Astrocyte (in vitro differentiated cells and primary cell): ENCODE data around the gene ARHGEF10L. TPM values are rescaled to one million over a fixed set of nuclear protein-coding genes. Genes with fewer than 3 reads are reported as not detected.

Experiments
- DNase-seq: peaks from one replicate; pipeline ENCODE4 v3.0.0-alpha.2; 2010; ENCODE audit warnings: low read depth
- FAIRE-seq: peaks from 2 replicates; lab custom pipeline; 2011; peaks lifted over from hg19 to GRCh38; lab: Jason Lieb, UNC
- H2AFZ ChIP-seq: 2 replicates; pipeline ENCODE4 v1.6.0; 2012; ENCODE audit warnings: low read depth, low read length, inconsistent platforms
- H3K27ac ChIP-seq: 2 replicates; pipeline ENCODE4 v1.5.1; 2011; ENCODE audit warnings: low read depth, low read length, inconsistent platforms
- H3K27me3 ChIP-seq: 2 replicates; pipeline ENCODE4 v1.6.0; 2011; ENCODE audit warnings: low read length, inconsistent platforms; ENCODE audit not compliant: insufficient read depth
- H3K36me3 ChIP-seq: 2 replicates; pipeline ENCODE4 v1.5.1; 2011; ENCODE audit warnings: low read length, inconsistent platforms; ENCODE audit not compliant: insufficient read depth
- H3K4me1 ChIP-seq: 2 replicates; pipeline ENCODE4 v1.5.1; 2011; ENCODE audit warnings: low read length, inconsistent platforms; ENCODE audit not compliant: insufficient read depth
- H3K4me2 ChIP-seq: 2 replicates; pipeline ENCODE4 v1.6.0; 2012; ENCODE audit warnings: low read length, inconsistent platforms
- H3K4me3 ChIP-seq: 2 replicates; pipeline ENCODE4 v1.5.1; 2011; ENCODE audit warnings: low read depth, mild to moderate bottlenecking, low read length, inconsistent platforms; ENCODE audit not compliant: insufficient read depth
- H3K79me2 ChIP-seq: 2 replicates; pipeline ENCODE4 v1.6.0; 2012; ENCODE audit warnings: mild to moderate bottlenecking, low read length, inconsistent platforms; ENCODE audit not compliant: insufficient read depth
- H3K9ac ChIP-seq: 2 replicates; pipeline ENCODE4 v1.6.0; 2012; ENCODE audit warnings: mild to moderate bottlenecking, low read length, inconsistent platforms
- H3K9me3 ChIP-seq: 2 replicates; pipeline ENCODE4 v1.5.1; 2012; ENCODE audit warnings: low read depth, mild to moderate bottlenecking, low read length, inconsistent platforms; ENCODE audit not compliant: insufficient read depth
- H4K20me1 ChIP-seq: 2 replicates; pipeline ENCODE4 v1.6.0; 2012; ENCODE audit warnings: low read length, inconsistent platforms; ENCODE audit not compliant: insufficient read depth
- H3K27ac Mint-ChIP-seq: one replicate; pipeline ENCODE4 v1.8.0; 2021; ENCODE audit warnings: mild to moderate bottlenecking, mixed read lengths; ENCODE audit not compliant: unreplicated experiment
- H3K27me3 Mint-ChIP-seq: one replicate; pipeline ENCODE4 v1.8.0; 2021; ENCODE audit warnings: low read depth, mixed read lengths; ENCODE audit not compliant: unreplicated experiment
- H3K36me3 Mint-ChIP-seq: one replicate; pipeline ENCODE4 v1.8.0; 2021; ENCODE audit warnings: low read depth, mixed read lengths; ENCODE audit not compliant: unreplicated experiment
- H3K4me1 Mint-ChIP-seq: one replicate; pipeline ENCODE4 v1.8.0; 2021; ENCODE audit warnings: low read depth, mixed read lengths; ENCODE audit not compliant: unreplicated experiment
- H3K4me3 Mint-ChIP-seq: one replicate; pipeline ENCODE4 v1.8.0; 2021; ENCODE audit warnings: mild to moderate bottlenecking, moderate library complexity, mixed read lengths; ENCODE audit not compliant: unreplicated experiment
- H3K9me3 Mint-ChIP-seq: one replicate; pipeline ENCODE4 v1.8.0; 2021; ENCODE audit warnings: mild to moderate bottlenecking, mixed read lengths; ENCODE audit not compliant: unreplicated experiment
- EZH2 ChIP-seq: IDR thresholded peaks from 2 replicates; pipeline ENCODE4 v1.6.1; 2012; ENCODE audit warnings: mild to moderate bottlenecking, low read length, inconsistent platforms; ENCODE audit not compliant: insufficient read depth
- total RNA-seq: library from RNA; stranded (reverse); gene quantifications from 2 replicates; pipeline ENCODE4 v1.2.1, GENCODE V29; 2021
- TF ChIP-seq, protein P1 (sequence below): IDR thresholded peaks from 2 replicates; pipeline ENCODE4 v1.5.1; 2011; ENCODE audit warnings: low read depth, mild to moderate bottlenecking, inconsistent platforms, low read length, moderate library complexity; ENCODE audit not compliant: insufficient read depth

The ARHGEF10L gene
- total RNA-seq, 1 donor from 2014 or later = 14.2 TPM

- FAIRE-seq (no peak), DNase-seq (no peak)
- Histone ChIP-seq H2AFZ (no peak overlapping the region), H3K4me3 (no peak overlapping the region), H3K4me2 (no peak overlapping the region), H3K4me1 (no peaks in the 10 kb centered on the region), H3K27ac (no peak overlapping the region), H3K9me3 (peaks cover 2% of the 10 kb centered on the region), H3K79me2 (no peaks in the 10 kb centered on the region), H3K9ac (no peak overlapping the region), H3K27me3 (no peaks in the 10 kb centered on the region), H3K36me3 (no peaks in the 10 kb centered on the region), H4K20me1 (peaks cover 56% of the 10 kb centered on the region)
- H3K4me1 Mint-ChIP-seq = no peaks in the 10 kb centered on the region
- H3K36me3 Mint-ChIP-seq = peaks cover 6% of the 10 kb centered on the region
- H3K27ac Mint-ChIP-seq = no peak overlapping the region
- no peak overlapping the region for H3K4me3 Mint-ChIP-seq
- TF ChIP-seq EZH2 = no peak
- TF ChIP-seq, protein P1, sequence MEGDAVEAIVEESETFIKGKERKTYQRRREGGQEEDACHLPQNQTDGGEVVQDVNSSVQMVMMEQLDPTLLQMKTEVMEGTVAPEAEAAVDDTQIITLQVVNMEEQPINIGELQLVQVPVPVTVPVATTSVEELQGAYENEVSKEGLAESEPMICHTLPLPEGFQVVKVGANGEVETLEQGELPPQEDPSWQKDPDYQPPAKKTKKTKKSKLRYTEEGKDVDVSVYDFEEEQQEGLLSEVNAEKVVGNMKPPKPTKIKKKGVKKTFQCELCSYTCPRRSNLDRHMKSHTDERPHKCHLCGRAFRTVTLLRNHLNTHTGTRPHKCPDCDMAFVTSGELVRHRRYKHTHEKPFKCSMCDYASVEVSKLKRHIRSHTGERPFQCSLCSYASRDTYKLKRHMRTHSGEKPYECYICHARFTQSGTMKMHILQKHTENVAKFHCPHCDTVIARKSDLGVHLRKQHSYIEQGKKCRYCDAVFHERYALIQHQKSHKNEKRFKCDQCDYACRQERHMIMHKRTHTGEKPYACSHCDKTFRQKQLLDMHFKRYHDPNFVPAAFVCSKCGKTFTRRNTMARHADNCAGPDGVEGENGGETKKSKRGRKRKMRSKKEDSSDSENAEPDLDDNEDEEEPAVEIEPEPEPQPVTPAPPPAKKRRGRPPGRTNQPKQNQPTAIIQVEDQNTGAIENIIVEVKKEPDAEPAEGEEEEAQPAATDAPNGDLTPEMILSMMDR = no peak
- H3K27me3 Mint-ChIP-seq = no peaks in the 10 kb centered on the region
- H3K9me3 Mint-ChIP-seq = no peaks in the 10 kb centered on the region
Observed at GRCh38 chr1:17671741-17672140, 132.2 kb downstream of the ARHGEF10L start.

DNA sequence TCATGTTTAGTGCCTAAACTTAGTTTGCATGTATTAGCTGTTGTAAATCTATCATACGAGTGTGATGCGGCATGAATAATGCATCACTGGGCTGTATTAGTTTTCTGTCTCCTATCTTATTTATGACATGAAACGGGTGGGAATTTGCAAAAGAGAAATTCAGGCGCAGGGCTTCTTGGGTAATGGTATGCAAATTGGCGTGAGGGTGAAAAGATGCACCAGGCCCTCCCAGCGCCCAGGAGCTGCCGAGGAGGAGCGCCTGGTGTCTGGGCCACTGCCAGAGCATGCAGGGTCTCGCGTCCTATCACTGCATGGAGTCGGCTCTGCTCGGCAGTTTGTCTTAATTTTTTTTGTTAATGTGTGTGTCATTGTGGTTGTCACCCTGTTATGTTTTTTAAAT lies 132.7 kb downstream of the ARHGEF10L start:
- H4K20me1 ChIP-seq = peaks cover 61% of the 10 kb centered on the region
- H2AFZ ChIP-seq = no peak overlapping the region
- no peak overlapping the region for H3K9ac ChIP-seq
- H3K27ac Mint-ChIP-seq = no peak overlapping the region
- H3K36me3 ChIP-seq = no peaks in the 10 kb centered on the region
- peaks cover 2% of the 10 kb centered on the region for H3K9me3 ChIP-seq
- H3K4me1 ChIP-seq = no peaks in the 10 kb centered on the region
- DNase-seq (no peak), FAIRE-seq (no peak)
- no peaks in the 10 kb centered on the region for H3K79me2 ChIP-seq
- no peak overlapping the region for H3K4me3 ChIP-seq
- no peaks in the 10 kb centered on the region for H3K27me3 ChIP-seq
- no peak overlapping the region for H3K27ac ChIP-seq
- no peaks in the 10 kb centered on the region for H3K9me3 Mint-ChIP-seq
- no peaks in the 10 kb centered on the region for H3K4me1 Mint-ChIP-seq
- peaks cover 6% of the 10 kb centered on the region for H3K36me3 Mint-ChIP-seq
- no peak overlapping the region for H3K4me3 Mint-ChIP-seq
- no peaks in the 10 kb centered on the region for H3K27me3 Mint-ChIP-seq
- no peak for TF ChIP-seq EZH2
- H3K4me2 ChIP-seq = no peak overlapping the region

GRCh38 chr1:17673329-17674072 lies 134.0 kb downstream of the ARHGEF10L start:
- Mint-ChIP-seq H3K4me1 (no peaks in the 10 kb centered on the region), H3K36me3 (peaks cover 6% of the 10 kb centered on the region), H3K4me3 (no peak overlapping the region), H3K27ac (no peak overlapping the region), H3K27me3 (no peaks in the 10 kb centered on the region), H3K9me3 (no peaks in the 10 kb centered on the region)
- H2AFZ ChIP-seq = no peak overlapping the region
- no peaks in the 10 kb centered on the region for H3K27me3 ChIP-seq
- H3K36me3 ChIP-seq = no peaks in the 10 kb centered on the region
- DNase-seq (no peak), FAIRE-seq (no peak)
- no peak overlapping the region for H3K9ac ChIP-seq
- no peak overlapping the region for H3K27ac ChIP-seq
- H3K9me3 ChIP-seq = peaks cover 2% of the 10 kb centered on the region
- peaks cover 63% of the 10 kb centered on the region for H4K20me1 ChIP-seq
- no peak overlapping the region for H3K4me2 ChIP-seq
- no peaks in the 10 kb centered on the region for H3K79me2 ChIP-seq
- H3K4me3 ChIP-seq = no peak overlapping the region
- TF ChIP-seq, protein P1 = no peak
- no peak for TF ChIP-seq EZH2
- H3K4me1 ChIP-seq = no peaks in the 10 kb centered on the region
